ENCODE results near the gene GPR158. TPM values are rescaled to one million over a fixed set of nuclear protein-coding genes. Genes with fewer than 3 reads are reported as not detected.

GPR158 gene
- total RNA-seq, 1 experiment from 2014 or later, result 0.24 TPM

- Mint-ChIP-seq H3K36me3 (ENCODE audit: insufficient read depth in 1 of 3, low read depth in 3 of 3) (peaks cover 24 to 46% (median 33%) of the 10 kb centered on the region in 3 experiments), H3K9me3 (peaks cover 50 to 58% of the 10 kb centered on the region in 2 experiments), H3K27ac (no peak overlapping the region)
Measured at GRCh38 chr10:25356609-25357008, 181.8 kb downstream of the GPR158 start.

More at GRCh38 chr10:25356609-25357008, 181.8 kb downstream of the GPR158 start:
- no peaks in the 10 kb centered on the region for H3K4me1 Mint-ChIP-seq
- WGBS (ENCODE audit: extremely low coverage, insufficient read length, low lambda C conversion rate), result no CpG with 5 or more reads among the region's 2 CpGs
- no peaks in the 10 kb centered on the region for H3K9me3 ChIP-seq (ENCODE audit: control insufficient read depth, low read depth, low read length)
- no peaks in the 10 kb centered on the region for H3K27me3 ChIP-seq (ENCODE audit: insufficient read depth, low read length)
- H3K18ac ChIP-seq (ENCODE audit: insufficient read length, low read depth, low read length), result no peak overlapping the region
- no peak overlapping the region for H3K14ac ChIP-seq (ENCODE audit: insufficient read depth, low read length)
- H2AK5ac ChIP-seq (ENCODE audit: insufficient read length, low read length), result no peak overlapping the region
- H3K4me3 Mint-ChIP-seq, result no peak overlapping the region
- no peak overlapping the region for H2BK15ac ChIP-seq (ENCODE audit: low read depth, low read length)
- no peak overlapping the region for H3K4me2 ChIP-seq (ENCODE audit: insufficient read depth, insufficient read length, low read length)
- no peak overlapping the region for H3K9ac ChIP-seq (ENCODE audit: extremely low read depth, insufficient read length, low read length)
- H3T11ph ChIP-seq (ENCODE audit: low read length), result no peak overlapping the region
- no peak overlapping the region for H4K91ac ChIP-seq (ENCODE audit: insufficient read length, low read depth, low read length)
- no peaks in the 10 kb centered on the region for H3K4me1 ChIP-seq (ENCODE audit: insufficient read depth, low read length)
- H3K79me1 ChIP-seq (ENCODE audit: insufficient read depth, low read depth, low read length, poor library complexity, severe bottlenecking), result no peaks in the 10 kb centered on the region
- H4K8ac ChIP-seq (replicated peaks; ENCODE audit: insufficient read length, low read depth, low read length), result no peak overlapping the region
- DNase-seq, result no peak
- no peak overlapping the region for H3K56ac ChIP-seq (ENCODE audit: insufficient read length, low read depth, low read length)
- H3K23me2 ChIP-seq (ENCODE audit: insufficient read length, low read depth, low read length, poor library complexity, severe bottlenecking), result no peaks in the 10 kb centered on the region
- no peak for TF ChIP-seq CTCF (conservative IDR thresholded peaks at IDR 0.05)
- no peaks in the 10 kb centered on the region for H4K20me1 ChIP-seq (ENCODE audit: control insufficient read depth, insufficient read depth, insufficient read length)
- H3K27ac ChIP-seq (ENCODE audit: insufficient read length, low read depth, low read length), result no peak overlapping the region
- no peak overlapping the region for H3K4ac ChIP-seq (ENCODE audit: low read depth, low read length)
- H2BK20ac ChIP-seq (ENCODE audit: low read depth, low read length, poor library complexity, severe bottlenecking), result no peak overlapping the region
- no peak overlapping the region for H3K23ac ChIP-seq (ENCODE audit: insufficient read length, low read depth, low read length)
- no peak overlapping the region for H4K5ac ChIP-seq (ENCODE audit: insufficient read length, low read depth, low read length)
- no peaks in the 10 kb centered on the region; the same call in 1 of the 2 replicates for H3K27me3 Mint-ChIP-seq (ENCODE audit: low read depth)
- no peak overlapping the region for H2AFZ ChIP-seq (ENCODE audit: low read length)
- H2BK5ac ChIP-seq (ENCODE audit: insufficient read length, low read length), result no peak overlapping the region
- H3K79me2 ChIP-seq (ENCODE audit: insufficient read depth, low read length), result no peaks in the 10 kb centered on the region
- H2BK120ac ChIP-seq (ENCODE audit: low read depth, low read length, poor library complexity, severe bottlenecking), result no peak overlapping the region
- no peak overlapping the region for H2BK12ac ChIP-seq (ENCODE audit: insufficient read length, low read depth, low read length)
